MV-4-11 (cell line): ENCODE data around the gene FADS2.

Source experiments
- DNase-seq: peaks from one replicate; lab custom pipeline; 2025; lab: John Stamatoyannopoulos, UW

Gene FADS2

DNA sequence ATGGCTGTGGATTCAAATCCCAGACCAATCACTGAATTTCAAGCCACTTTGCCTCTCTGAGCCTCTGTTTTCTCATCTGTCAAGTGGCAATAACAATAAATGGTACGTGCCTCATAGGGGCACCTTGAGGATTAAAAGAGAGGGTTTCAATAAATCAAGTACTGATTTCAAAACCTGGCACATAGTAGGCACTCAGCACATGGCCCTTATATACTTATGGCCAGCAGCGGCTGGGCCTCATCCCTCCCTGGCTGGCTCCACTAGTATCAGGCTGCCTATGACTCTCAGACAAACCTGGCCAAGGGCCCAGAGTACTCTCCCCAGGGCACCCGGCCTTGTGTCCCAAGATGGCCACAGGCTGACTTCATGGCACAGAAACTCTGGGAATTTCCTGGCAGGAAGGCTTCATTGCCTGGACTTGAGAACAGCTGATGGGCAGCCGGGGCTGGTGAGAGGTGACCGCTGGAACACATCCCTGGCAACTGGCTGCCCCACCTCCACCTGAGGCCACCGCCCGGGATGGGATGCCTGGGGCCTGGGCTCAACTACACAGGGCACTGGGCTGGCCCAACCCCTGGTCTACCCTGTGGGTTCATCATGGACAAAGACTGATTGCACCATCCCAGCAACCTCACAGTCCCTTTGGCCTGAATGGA, 59.9 kb downstream of the FADS2 start:
- no peak for DNase-seq

DNA sequence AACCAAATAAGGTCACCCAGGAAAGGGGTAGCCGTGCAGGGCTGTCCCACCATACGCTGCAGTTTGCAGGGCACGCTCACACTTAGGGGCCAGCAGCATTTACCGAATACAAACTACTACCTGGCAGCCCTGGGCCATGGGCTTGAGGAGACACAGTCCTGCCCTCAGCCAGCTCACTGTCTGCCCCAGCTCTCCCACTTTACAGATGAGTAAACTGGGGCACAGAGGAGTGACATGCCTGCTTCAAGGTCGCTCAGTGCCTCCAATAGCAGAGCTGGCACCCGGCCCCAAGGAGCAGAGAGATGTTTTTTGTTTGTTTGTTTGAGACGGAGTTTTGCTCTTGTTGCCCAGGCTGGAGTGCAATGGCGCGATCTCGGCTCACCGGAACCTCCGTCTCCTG, 60.5 kb downstream of the FADS2 start:
- no peak for DNase-seq

DNA sequence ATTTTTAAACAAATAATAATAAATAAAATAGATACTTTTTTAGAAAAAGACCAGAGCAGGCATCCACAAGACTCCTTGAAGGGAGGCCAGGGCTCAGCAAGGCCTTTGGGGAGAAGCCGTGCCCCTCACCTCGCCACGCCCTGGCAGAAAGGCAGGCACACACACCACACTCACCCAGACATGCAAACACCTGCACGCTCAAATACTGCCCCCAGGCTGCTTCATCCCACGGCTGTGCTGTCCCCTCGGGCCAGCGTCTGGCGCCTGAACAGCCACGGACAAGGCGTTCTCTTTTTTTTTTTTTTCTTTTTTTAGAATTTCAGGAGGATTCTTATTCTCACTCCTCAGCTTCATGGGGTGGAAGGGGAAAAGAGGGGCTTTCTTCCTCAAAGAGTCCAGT, 61.7 kb downstream of the FADS2 start:
- DNase-seq, result no peak

DNA sequence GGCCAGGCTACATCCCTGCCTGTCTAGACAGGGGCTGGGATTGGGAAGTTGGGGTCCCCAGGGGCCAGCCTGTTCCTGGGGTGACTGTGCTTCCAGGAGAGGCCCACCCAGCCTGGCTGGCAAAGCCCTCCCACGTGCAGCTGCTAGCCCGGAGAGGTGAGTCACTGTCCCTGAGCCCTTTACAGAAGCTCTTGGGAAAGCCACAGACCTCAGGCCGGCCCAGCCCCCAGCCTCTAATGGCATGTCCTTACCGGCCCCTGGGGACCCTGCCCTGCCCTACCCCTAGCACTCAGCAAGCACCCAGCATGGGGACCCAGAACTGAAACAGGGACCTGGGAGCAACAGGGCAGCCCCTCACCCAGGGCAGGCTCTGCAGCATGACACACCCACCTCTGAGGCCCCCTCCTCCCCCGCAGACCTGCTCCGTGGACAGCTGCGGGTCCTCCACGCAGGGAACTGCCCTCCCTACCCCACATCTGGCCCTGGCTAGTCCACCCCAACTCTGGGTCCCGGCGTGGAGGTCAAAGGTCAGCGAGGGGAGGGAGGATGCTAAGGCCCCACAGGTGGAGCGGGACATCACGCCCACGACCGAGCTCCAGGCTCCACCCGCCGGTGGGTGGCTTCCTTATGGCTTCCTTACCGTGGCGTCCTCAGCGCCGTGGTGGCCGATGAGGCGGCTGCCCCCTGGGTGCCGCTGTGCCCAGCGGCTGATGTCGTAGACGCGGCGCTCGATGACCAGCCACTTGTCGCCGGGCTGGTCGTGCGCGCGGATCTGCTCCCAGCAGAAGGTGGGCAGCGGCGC, 62.6 kb downstream of the FADS2 start:
- peak; percentile 39 for DNase-seq

DNA sequence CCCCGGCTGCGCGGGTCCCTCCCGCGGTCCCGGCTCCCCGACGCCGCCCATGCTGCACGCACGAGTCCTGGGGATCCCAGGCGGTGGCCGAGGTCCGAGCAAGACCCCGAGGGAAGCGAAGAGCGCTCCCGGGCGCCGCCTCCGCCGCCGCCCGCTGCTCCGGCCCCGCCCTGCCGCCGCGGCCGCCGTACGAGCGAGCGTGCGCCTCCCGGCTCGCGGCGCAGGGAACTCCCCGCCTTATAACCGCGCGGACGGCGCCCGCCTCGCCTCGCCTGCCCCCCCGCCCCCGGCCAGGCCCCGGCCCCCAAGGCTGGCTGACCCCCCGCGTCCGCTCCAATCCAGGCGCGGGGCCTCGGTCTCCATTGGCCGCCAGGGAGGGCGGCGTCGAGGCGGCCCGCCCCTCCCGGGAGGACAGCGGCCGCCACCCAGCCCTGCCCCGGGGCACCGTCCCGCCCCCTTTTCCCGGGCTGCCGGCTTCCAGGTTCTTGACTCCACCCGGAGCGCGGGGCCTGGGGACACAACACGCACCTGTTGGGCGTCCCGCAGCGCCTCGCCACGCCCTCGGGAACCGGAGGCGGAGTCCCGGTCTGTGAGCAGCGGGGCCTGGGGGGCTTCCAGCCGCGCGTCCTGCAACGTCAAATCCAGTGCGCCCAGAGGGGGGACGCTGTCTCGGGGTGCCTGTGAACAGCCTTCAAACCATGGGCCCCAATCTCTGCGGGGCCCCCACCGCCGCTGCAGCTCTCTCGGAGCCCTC, 63.4 kb downstream of the FADS2 start, which contains the start of gene FADS3:
Gene FADS3 (minus strand): TSS at position 215 of the 754 bp plus-strand sequence. CDS start 164 bp downstream, at position 51.
- DNase-seq, result peak; percentile 11

DNA sequence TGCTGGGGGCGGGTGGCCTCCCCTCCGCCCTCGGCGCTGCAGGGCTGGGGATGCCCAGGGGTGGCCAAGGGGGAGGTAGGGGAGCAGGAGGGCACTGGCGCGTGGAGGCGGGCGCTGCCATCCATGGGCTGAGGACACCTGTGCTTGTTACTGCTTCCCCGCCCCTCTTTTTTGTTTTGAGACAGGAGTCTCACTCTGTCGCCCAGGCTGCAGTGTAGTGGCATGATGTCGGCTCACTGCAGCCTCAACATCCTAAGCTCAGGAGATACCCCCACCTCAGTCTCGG, 63.9 kb downstream of the FADS2 start:
- DNase-seq, result no peak

DNA sequence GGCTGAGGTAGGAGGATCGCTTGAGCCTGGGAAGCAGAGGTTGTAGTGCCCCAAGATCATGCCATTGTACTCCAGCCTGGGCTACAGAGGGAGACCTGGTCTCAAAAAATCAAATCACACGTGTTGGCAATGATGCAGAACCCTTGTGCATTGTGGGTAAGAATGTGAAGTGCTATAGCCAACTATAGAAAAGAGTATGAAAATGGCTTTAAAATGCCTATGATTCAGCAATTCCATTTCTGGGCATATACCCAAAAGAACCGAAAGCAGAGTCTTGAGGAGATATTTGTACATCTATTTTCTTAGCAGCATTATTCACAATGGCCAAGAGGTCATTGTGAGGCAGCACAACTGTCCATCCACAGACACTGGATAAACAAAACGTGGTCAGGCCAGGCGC, 65.9 kb downstream of the FADS2 start:
- peak; percentile 8 for DNase-seq

DNA sequence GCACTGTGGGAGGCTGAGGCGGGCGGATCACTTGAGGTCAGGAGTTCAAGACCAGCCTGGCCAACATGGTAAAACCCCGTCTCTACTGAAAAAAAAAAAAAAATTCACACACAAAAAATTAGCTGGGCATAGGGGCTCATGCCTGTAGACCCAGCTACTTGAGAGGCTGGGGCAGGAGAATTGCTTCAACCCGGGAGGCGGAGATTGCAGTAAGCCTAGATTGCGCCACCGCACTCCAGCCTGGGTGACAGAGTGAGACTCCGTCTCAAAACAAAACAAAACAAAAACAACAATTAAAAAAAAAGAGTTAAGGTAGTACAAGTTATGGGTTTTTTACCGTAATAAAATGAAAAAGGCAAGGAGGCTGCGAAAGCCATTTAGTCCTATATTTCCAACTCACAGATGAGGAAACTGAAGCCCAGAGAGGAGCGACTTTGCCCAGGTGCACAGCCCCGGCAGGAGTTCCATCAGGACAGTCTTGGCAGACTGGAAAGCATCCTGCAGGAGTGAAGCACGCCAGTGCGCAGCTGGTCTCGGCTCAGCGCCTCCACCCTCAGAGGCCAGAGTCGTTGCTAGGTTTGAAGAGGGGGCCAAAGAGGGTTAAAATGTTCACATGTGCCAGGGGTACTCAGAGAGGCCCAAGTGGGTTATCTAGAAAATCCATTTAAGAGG, 67.1 kb downstream of the FADS2 start:
- DNase-seq, result peak; percentile 14

DNA sequence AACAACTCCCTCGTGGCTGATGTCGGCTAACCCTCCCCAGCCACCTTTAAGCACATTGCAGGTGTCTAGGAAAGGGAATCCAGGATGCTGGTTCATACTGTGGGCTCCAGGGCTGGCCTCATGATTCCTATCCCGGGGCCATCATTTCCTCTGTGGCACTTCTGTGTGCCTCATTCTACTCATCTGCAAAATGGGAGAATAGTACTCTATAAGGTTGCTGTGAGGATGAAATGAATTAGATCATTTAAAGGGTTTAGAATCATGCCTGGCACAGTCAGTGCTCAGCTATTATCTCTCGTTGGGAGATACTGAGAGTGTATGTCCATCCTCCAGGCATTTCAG, 67.6 kb downstream of the FADS2 start:
- DNase-seq, result no peak

DNA sequence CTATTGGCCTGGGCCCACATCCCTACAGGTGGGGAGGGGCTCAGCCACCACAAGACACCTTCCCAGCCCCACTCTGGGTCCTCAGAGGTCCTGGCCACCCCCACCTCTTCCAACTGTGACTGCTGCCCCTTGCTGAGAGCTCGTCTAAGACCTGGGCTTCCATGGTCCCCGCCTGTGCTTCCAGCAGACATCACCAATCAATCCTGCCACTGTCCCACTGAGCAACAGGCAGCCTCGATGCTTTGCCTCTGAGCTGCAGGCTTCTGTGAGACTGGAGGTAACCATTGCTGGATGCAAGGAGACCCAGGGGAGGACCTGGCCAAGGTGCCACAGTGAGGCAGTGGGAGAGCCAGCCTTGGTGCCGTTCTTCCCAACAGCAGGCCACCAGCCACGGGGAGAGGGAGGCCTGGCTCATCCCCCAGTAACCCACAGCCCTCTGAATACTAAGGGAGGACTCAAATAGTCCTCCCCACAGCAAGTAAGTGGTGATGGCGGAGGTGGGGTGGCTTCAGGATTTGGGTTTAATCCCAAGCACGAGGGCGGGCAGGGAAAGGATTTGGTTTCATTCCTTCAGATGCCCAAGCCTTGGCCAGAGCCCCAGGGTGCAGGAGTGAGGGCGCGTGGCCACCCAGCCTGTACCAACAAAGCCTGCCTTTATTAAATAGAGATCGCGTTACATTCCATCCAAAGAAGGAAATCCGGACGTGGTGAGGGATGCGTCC, 68.7 kb downstream of the FADS2 start:
- DNase-seq, result no peak

DNA sequence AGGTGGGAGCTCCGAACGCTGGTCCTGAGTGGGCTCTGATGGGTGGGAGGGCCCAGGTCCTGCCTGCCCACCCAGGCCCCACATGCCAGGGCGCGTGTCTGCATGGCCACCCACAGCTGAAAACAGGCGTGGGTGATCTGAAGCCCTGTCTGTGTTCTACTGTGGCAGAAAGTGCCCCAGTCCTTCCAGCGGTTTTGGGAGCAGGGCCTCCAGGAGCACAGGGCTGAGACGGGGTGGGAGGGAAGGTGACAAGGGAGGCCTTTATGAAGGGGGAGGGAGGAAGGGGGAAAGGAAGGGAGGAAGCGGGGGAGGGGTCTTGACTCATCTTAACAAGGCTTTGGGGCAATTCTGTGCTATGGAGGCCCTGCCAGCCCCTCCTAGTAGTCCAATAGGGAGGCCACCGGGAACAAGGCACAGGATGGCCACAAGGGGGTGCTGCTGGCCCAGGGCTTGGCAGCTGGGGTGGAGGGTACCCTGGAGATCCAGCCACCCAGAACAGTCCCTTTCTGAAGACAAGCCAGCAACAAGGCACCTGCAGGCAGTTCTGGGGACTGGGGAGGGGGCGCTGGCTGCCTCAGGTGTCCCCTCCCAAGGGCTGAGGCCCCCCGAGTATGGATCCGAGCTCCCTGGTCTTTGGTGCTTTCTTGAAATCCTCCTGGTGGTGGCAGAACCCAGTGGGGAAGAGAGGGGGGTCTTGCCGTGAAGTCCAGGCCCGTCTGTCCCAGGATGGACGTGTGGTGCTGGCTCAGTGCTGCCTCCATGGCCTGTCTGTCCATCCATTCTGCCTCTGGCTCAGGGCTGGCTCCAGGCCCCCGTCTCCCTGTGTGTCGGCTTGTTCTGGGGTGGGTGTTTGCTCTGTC, 69.5 kb downstream of the FADS2 start:
- peak; percentile 46 for DNase-seq

DNA sequence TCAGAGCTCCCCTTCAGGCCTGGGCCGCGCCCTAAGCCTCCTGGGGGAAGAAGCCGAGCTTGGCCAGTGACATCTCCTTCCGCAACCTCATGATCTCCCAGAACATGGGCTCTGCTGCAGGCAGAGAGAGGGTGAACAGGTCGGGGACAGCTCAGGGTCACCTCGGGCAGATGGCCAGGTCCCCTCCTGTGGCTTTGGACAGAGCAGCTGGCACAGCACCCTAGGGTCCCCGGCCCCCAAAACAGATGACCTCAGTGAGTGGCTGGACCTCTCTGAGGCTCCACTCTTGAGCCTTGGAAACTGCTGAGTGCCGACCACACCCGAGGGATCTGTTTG, 70.1 kb downstream of the FADS2 start:
- no peak for DNase-seq

DNA sequence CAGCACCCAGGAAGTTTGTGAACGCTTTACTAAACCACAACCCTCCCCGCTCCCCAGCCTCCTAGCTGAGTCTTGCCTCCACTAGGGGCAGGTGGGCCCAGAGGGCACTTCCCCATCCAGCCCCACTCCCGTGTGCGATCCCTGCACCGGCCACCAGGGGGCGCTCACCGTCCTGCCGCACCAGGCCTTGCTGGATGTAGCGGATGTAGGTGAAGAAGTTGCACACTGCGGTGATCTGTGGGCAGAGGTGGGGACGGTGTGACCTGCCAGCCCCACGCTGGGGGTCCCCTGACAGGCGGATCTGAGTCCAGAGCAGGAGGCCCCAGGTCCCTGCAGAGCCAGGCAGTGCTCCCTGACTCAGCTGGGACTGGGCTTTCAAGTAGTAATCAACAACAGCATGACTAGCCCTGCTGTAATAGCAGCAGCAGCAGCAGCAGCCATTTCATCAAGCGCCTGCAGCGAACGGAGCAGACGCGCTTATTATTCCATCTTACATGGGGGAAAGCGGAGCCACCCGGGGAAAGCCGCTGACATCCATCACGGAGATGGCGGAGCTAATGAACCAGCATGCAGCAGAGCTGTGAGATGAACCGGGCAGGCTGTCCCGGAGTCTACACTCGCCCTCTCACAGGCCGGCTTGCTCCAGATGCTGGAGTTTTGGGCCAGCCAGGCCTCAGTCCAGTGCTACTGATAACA, 71.2 kb downstream of the FADS2 start:
- peak; percentile 76 for DNase-seq

DNA sequence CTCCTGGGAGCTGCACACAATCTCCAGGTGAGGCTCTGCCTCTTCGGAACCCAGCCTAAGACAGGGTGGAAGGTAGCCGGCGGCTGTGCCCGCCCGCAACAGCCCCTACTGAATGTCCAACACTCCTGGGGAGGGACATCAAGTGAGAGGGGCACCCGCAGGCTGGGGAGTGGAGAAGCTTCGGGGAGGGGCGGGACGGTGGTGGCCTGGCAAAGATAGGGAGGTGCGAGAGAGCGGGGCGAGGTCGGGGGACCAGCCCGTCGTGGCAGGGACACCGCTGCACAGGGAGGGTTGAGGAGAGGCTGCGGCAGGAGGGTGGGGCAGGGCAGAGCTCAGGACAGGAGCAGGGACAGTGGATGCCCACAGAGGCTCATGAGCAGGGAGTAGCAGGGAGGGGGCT, 72.2 kb downstream of the FADS2 start:
- DNase-seq, result no peak

DNA sequence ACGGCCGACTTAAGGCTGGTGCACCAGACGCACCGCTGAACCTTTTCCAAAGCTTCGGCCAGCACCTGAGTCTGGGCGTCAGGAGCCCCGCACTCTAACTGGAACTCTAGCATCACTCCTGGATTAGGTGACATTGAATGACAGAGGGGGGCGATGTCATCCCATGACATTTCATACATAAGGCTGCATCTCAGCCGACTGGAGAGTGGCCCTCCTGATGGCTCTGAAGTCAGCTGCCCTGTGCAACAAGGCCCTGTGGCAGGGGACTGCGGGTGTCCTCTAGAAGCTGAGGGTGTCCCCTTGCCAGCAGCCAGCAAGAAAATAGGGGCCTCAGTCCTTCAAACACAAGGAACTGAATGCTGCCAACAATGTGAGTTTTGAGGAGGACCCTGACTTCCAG, 73.3 kb downstream of the FADS2 start:
- DNase-seq, result no peak

DNA sequence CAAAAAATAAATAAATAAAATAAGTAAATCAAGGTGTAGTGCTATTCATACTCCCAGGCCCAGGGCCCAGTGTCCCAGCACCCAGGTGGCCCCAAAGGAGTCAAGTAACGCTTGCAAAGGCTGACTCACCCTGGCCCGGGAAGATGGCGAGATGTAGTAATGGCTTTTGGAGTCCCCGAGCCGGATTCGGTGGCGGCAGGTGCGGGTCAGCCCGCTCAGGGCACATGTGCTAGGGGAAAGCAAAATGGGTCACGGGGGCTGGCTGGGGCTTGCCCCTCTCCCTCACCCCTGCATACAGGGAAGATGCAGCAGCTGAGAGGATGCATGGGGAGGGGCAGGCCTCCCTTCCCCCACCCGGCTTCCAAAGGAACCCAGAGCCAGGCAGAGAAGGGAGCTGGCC, 74.2 kb downstream of the FADS2 start:
- DNase-seq, result no peak

DNA sequence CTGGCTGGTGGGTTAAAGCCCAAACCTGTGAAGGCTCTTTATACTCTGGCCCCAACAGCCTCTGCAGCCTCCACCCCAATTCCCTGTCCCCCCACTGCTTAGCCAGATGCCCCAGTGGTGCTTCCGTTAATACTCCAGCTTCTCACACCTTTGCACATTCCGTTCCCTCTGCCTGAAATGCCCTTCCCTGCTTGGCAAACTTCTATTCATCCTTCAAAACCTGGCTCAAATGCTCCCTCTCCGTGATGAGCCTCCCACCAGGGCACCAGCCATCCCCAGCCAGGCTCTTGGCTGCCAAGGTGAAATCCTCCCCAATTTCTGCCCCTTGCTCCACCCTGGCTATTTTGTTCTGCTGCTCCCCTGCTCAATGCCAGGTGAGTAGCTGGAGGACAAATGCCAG, 75.7 kb downstream of the FADS2 start:
- DNase-seq, result no peak

DNA sequence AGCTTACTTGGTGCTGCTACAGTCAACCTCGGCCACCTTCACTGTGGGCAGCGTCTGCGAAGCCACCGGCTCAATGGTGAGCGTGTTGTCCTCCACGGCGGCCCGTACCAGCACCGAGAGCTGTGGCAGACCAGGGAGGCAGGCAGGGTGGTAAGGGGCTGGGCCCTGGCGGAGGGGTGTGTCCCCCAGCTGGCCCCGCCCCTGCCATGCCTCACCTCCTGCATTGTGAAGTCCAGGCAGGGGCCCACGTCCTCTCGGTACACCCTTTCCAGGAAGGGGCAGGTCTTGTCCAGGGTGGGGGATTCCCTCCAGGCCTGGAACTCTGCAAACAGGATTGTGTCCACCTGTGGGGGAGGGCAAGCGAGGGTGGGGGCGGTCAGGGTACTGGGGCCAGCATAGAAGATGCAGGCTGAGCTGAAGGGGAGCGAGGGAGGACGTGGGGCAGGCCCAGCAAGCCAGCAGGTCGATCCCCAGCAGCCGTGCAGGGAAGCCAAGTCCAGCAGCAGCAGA, 76.5 kb downstream of the FADS2 start:
- DNase-seq, result no peak

DNA sequence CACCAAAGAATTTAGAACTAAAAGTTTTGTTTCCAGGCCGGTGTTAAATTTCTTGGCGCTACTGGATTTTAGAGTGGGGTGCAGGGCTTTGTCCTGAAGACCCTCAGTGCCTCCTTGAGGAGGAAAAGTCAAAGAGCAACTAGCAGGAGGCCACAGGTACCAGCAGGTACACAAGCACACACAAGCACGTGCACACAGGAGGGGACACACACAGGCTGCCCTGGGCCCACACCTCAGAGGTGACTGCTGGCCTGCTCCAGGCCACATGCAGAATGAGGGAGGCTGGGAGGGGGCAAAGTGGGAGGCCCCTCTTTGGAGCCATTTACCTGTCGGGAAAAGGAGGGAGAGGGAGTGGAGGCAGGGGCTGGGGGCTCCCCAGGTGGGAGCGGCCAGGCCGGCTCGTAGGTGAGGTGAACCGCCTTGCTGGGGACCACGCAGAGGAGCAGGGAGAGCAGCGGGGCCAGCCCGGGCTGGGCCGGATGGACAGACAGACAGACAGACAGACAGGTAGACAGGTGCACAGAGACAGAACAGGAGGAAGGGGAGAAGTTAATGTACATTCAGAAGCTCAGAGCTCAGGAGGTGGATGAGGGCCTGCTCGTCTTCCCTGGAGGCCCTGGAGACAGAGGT, 77.1 kb downstream of the FADS2 start:
- DNase-seq, result no peak
